ENCODE measurements around the gene MLNR.

Gene MLNR

GRCh38 chr13:49253310-49253709, 33.2 kb downstream of the MLNR start:
- no peak overlapping the region for H3K9ac ChIP-seq (ENCODE audit: low read length in 2 of 2)
- no peaks in the 10 kb centered on the region for H3K27me3 ChIP-seq (ENCODE audit: control insufficient read depth in 1 of 2, insufficient read depth in 2 of 2, low read length in 2 of 2)
- H3K4me3 ChIP-seq (ENCODE audit: low read length in 2 of 2) = no peak overlapping the region
- peaks cover 16 to 18% of the 10 kb centered on the region in 2 donors for H3K36me3 ChIP-seq (ENCODE audit: control insufficient read depth in 2 of 2, insufficient read depth in 2 of 2, low read length in 2 of 2)
- peaks cover 20% of the 10 kb centered on the region for H3K4me1 ChIP-seq (ENCODE audit: control insufficient read depth, insufficient read depth, low read length)
- H3K27ac ChIP-seq (ENCODE audit: low read length) = no peak overlapping the region
- no peaks in the 10 kb centered on the region for H3K9me3 ChIP-seq (ENCODE audit: control insufficient read depth in 2 of 2, low read length in 2 of 2)

GRCh38 chr13:49254007-49254406, 33.9 kb downstream of the MLNR start:
- no peaks in the 10 kb centered on the region for H3K27me3 ChIP-seq (ENCODE audit: control insufficient read depth in 1 of 2, insufficient read depth in 2 of 2, low read length in 2 of 2)
- H3K4me1 ChIP-seq (ENCODE audit: control insufficient read depth, insufficient read depth, low read length) = peaks cover 15% of the 10 kb centered on the region
- H3K27ac ChIP-seq (ENCODE audit: low read length) = no peak overlapping the region
- H3K4me3 ChIP-seq (ENCODE audit: low read length in 2 of 2) = no peak overlapping the region
- H3K9ac ChIP-seq (ENCODE audit: low read length in 2 of 2) = no peak overlapping the region
- no peaks in the 10 kb centered on the region for H3K9me3 ChIP-seq (ENCODE audit: control insufficient read depth in 2 of 2, low read length in 2 of 2)
- peaks cover 16 to 18% of the 10 kb centered on the region in 2 donors for H3K36me3 ChIP-seq (ENCODE audit: control insufficient read depth in 2 of 2, insufficient read depth in 2 of 2, low read length in 2 of 2)

GRCh38 chr13:49256841-49257240, 36.7 kb downstream of the MLNR start:
- Histone ChIP-seq H3K4me1 (ENCODE audit: control insufficient read depth, insufficient read depth, low read length) (peaks cover 5% of the 10 kb centered on the region), H3K27ac (ENCODE audit: low read length) (no peak overlapping the region), H3K36me3 (ENCODE audit: control insufficient read depth in 2 of 2, insufficient read depth in 2 of 2, low read length in 2 of 2) (peaks cover 25 to 34% of the 10 kb centered on the region in 2 donors), H3K9ac (ENCODE audit: low read length in 2 of 2) (no peak overlapping the region), H3K4me3 (ENCODE audit: low read length in 2 of 2) (no peak overlapping the region), H3K27me3 (ENCODE audit: control insufficient read depth in 1 of 2, insufficient read depth in 2 of 2, low read length in 2 of 2) (no peaks in the 10 kb centered on the region), H3K9me3 (ENCODE audit: control insufficient read depth in 2 of 2, low read length in 2 of 2) (no peaks in the 10 kb centered on the region)

- Histone ChIP-seq H3K4me3 (ENCODE audit: low read length in 2 of 2) (peak overlapping the region in 1 of 2 donors; percentile 54), H3K4me1 (ENCODE audit: control insufficient read depth, insufficient read depth, low read length) (no peaks in the 10 kb centered on the region), H3K27me3 (ENCODE audit: control insufficient read depth in 1 of 2, insufficient read depth in 2 of 2, low read length in 2 of 2) (no peaks in the 10 kb centered on the region), H3K36me3 (ENCODE audit: control insufficient read depth in 2 of 2, insufficient read depth in 2 of 2, low read length in 2 of 2) (peaks cover 25 to 36% of the 10 kb centered on the region in 2 donors), H3K9ac (ENCODE audit: low read length in 2 of 2) (no peak overlapping the region), H3K9me3 (ENCODE audit: control insufficient read depth in 2 of 2, low read length in 2 of 2) (no peaks in the 10 kb centered on the region), H3K27ac (ENCODE audit: low read length) (no peak overlapping the region)
Measured at GRCh38 chr13:49258089-49258796, 38.1 kb downstream of the MLNR start.

GRCh38 chr13:49259586-49259985, 39.4 kb downstream of the MLNR start:
- Histone ChIP-seq H3K9me3 (ENCODE audit: control insufficient read depth in 2 of 2, low read length in 2 of 2) (no peaks in the 10 kb centered on the region), H3K27ac (ENCODE audit: low read length) (no peak overlapping the region), H3K27me3 (ENCODE audit: control insufficient read depth in 1 of 2, insufficient read depth in 2 of 2, low read length in 2 of 2) (no peaks in the 10 kb centered on the region), H3K36me3 (ENCODE audit: control insufficient read depth in 2 of 2, insufficient read depth in 2 of 2, low read length in 2 of 2) (peaks cover 25 to 35% of the 10 kb centered on the region in 2 donors), H3K4me3 (ENCODE audit: low read length in 2 of 2) (no peak overlapping the region), H3K9ac (ENCODE audit: low read length in 2 of 2) (no peak overlapping the region), H3K4me1 (ENCODE audit: control insufficient read depth, insufficient read depth, low read length) (no peaks in the 10 kb centered on the region)

- Histone ChIP-seq H3K4me1 (ENCODE audit: control insufficient read depth, insufficient read depth, low read length) (no peaks in the 10 kb centered on the region), H3K27me3 (ENCODE audit: control insufficient read depth in 1 of 2, insufficient read depth in 2 of 2, low read length in 2 of 2) (no peaks in the 10 kb centered on the region), H3K9me3 (ENCODE audit: control insufficient read depth in 2 of 2, low read length in 2 of 2) (no peaks in the 10 kb centered on the region)
Measured at GRCh38 chr13:49262634-49263033, 42.5 kb downstream of the MLNR start.

GRCh38 chr13:49265822-49266221, 45.7 kb downstream of the MLNR start:
- Histone ChIP-seq H3K9me3 (ENCODE audit: control insufficient read depth in 2 of 2, low read length in 2 of 2) (no peaks in the 10 kb centered on the region), H3K36me3 (ENCODE audit: control insufficient read depth in 2 of 2, insufficient read depth in 2 of 2, low read length in 2 of 2) (peaks cover 15 to 21% of the 10 kb centered on the region in 2 donors)

More at GRCh38 chr13:49262634-49263033, 42.5 kb downstream of the MLNR start:
- Histone ChIP-seq H3K4me3 (ENCODE audit: low read length in 2 of 2) (no peak overlapping the region), H3K27ac (ENCODE audit: low read length) (no peak overlapping the region), H3K36me3 (ENCODE audit: control insufficient read depth in 2 of 2, insufficient read depth in 2 of 2, low read length in 2 of 2) (peaks cover 15 to 26% of the 10 kb centered on the region in 2 donors), H3K9ac (ENCODE audit: low read length in 2 of 2) (no peak overlapping the region)

GRCh38 chr13:49271264-49271663, 51.1 kb downstream of the MLNR start:
- no peak overlapping the region for H3K9ac ChIP-seq (ENCODE audit: low read length in 2 of 2)
- peaks cover 8 to 12% of the 10 kb centered on the region in 2 donors for H3K36me3 ChIP-seq (ENCODE audit: control insufficient read depth in 2 of 2, insufficient read depth in 2 of 2, low read length in 2 of 2)
- H3K4me1 ChIP-seq (ENCODE audit: control insufficient read depth, insufficient read depth, low read length) = no peaks in the 10 kb centered on the region
- no peaks in the 10 kb centered on the region for H3K9me3 ChIP-seq (ENCODE audit: control insufficient read depth in 2 of 2, low read length in 2 of 2)
- no peaks in the 10 kb centered on the region for H3K27me3 ChIP-seq (ENCODE audit: control insufficient read depth in 1 of 2, insufficient read depth in 2 of 2, low read length in 2 of 2)
- no peak overlapping the region for H3K4me3 ChIP-seq (ENCODE audit: low read length in 2 of 2)
- H3K27ac ChIP-seq (ENCODE audit: low read length) = no peak overlapping the region

More at GRCh38 chr13:49265822-49266221, 45.7 kb downstream of the MLNR start:
- Histone ChIP-seq H3K27me3 (ENCODE audit: control insufficient read depth in 1 of 2, insufficient read depth in 2 of 2, low read length in 2 of 2) (no peaks in the 10 kb centered on the region), H3K4me1 (ENCODE audit: control insufficient read depth, insufficient read depth, low read length) (no peaks in the 10 kb centered on the region), H3K9ac (ENCODE audit: low read length in 2 of 2) (no peak overlapping the region), H3K4me3 (ENCODE audit: low read length in 2 of 2) (no peak overlapping the region), H3K27ac (ENCODE audit: low read length) (no peak overlapping the region)
